GM18507 (cell line): ENCODE data around the gene TTF1.
"Not testable (repeated sequence)": the region's sequence is repeated elsewhere in the genome, so short reads cannot be mapped to it uniquely, and the experiment has no call there.

Experiments
- DNase-seq: peaks from one replicate; pipeline ENCODE4 v3.0.0; 2011; ENCODE audit warnings: low read depth; ENCODE audit not compliant: insufficient read length; ENCODE audit errors: extremely low spot score
- FAIRE-seq: peaks from 2 replicates; lab custom pipeline; 2011; peaks lifted over from hg19 to GRCh38; lab: Jason Lieb, UNC

The TTF1 gene

DNA sequence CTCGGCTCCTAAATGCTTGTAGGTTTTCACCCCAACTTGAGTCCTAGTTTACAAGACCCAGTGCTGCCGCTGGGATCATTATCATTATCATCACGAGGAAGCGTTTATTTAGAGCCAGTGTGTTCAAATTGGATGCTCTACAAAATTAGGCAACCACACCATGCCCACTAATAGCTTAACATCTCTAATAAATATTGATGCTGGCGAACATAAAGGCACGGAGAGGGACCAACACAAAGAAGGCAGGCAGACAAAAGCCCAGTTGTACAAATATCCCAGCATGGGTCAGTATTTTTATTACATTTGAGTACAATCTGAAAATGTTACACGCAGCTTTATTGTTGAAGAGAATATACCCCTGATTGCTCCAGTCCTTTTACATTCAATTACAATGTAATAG lies 8.1 kb upstream of the TTF1 start:
- FAIRE-seq = no peak
- DNase-seq = no peak

DNA sequence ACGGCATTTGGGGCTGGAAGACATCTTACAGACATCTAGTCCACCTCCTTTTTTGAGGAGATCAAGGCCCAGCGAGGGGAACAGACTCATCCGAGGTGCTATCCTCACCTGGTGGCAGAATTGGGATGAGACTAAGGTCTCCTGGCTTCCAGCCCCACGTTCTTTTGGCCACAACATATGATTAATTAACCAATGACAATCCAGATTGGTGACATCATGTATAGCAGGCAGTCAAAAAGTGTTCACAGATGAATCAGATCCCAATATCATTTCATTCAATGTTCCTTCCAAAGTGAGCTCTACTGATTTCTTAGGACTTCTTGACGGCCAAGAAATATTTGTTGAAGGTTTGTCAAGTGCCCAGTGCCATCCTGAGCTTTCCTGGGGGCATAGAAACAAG lies 7.3 kb upstream of the TTF1 start:
- no peak for FAIRE-seq
- DNase-seq = no peak

- FAIRE-seq (no peak), DNase-seq (no peak)
Measured at GRCh38 chr9:132412089-132412488, 5.4 kb upstream of the TTF1 start.

DNA sequence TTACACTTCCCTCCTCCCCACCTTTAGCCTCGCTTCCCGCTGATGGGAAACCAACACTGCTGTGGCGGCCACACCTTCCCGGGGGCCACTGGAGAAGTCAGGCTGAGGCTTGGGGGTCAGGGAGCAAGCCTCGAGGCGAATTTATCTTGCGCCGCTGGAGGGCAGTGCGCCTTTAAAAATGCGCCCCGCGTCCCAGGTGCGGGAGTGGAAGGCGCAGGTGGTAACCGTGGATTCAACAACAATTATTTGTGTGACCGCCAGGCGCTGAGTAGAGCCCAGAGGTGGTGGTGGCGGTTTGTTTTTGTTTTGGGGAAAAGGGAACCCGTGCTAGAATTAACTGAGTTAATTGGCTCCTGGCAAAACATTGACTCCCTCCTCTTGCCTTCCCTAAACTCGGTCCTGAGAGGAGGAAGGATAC lies 4.5 kb upstream of the TTF1 start:
- DNase-seq (peak; percentile 51), FAIRE-seq (peak; percentile 66)

DNA sequence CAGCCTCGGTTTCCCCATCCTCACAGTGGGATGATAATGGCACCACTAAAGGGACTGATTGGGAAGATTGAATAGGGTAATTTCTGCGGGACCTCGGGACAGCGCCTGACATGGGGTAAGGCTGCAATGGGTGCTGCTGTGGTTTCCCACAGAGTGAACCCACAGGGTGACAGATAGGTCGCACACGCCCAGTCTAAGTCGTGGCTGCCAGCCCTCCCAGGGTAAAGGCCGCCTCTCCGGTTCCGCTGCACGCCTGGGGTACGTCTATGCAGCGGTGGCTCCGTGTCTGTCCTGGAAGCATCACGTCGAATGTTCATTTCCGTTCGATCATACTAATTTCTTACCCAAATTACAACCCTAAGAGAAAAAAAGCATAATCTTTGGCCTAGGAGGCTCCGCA lies 4.0 kb upstream of the TTF1 start:
- DNase-seq (no peak), FAIRE-seq (no peak)

GRCh38 chr9:132409828-132410528 lies 3.3 kb upstream of the TTF1 start, which contains the start of gene CFAP77:
CFAP77 (plus strand) TSS chr9:132410211; CDS start chr9:132410272, 61 bp downstream.
- no peak for FAIRE-seq
- DNase-seq = no peak

- FAIRE-seq (no peak), DNase-seq (no peak)
Measured at GRCh38 chr9:132408521-132408920, 1.9 kb upstream of the TTF1 start.

DNA sequence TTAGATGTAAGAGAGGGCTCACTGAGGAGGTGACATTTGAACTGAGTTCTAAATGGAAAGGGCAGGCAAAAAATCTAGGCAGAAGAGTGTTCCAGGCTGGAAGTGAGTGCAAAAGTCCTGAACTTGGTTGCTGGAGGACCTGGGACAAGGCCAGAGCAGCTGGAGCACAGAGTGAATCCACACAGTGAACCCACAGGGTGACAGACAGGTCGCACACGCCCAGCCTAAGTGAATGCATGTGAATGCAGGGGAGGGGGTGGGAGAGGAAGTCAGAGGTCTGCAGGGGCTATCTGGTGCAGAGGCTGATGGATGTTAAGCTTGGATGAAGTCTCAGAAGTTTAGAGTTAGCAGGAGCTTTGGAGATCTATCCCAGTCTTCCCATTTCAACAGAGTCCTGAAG lies 556 bp upstream of the TTF1 start:
- DNase-seq (no peak), FAIRE-seq (no peak)

DNA sequence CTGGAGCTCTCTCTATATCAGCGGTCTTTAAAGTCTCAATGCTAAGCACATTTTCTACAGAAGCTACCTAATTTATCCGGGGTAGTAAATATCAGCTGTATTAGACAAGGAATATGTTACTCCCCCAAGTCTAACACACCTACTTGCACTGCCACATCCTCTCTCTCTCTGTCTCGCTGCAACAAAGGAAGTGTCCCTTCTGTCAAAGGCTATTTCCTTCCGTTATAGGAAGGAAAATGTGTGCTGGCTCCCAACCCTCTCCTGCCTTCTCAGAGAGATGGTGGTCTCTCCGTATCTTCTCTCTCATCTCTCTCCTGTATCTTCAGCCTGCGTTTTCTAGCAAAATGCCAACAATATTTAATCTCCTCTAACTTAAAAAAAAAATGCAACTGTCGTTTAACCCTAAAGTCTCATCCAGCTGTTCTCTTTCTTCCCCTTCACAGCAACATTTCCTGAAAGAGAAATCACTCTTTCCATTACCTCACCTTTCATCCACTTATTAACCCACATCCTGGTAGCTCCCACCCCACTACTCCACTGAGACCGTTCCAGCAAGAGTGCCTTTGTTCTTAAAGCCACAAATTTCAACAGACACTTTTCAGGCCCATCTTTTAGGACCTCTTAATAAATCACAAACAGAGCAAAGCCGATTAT lies 2.3 kb downstream of the TTF1 start:
- FAIRE-seq = peak; percentile 66
- DNase-seq = no peak

DNA sequence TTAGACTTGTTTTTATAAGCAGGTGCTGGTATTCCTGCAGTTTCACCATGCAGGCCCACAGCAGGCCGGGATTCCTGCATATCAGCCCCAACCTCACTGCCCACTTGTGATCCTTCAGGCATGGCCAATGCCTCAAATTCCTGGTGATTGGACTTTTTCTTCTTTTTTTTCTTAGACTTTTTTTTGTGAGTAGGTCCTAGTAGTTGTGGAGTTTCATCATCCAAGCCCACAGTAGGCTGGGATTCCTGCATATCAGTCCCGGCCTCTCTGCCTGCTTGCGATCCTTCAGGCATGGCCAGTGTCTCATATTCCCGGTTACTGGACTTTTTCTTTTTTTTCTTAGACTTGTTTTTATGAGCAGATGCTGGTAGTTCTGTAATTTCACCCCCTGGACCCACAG lies 4.8 kb downstream of the TTF1 start:
- FAIRE-seq (no peak), DNase-seq (no peak)

- no peak for DNase-seq
- FAIRE-seq = no peak
Measured at GRCh38 chr9:132395560-132395959, 11.1 kb downstream of the TTF1 start.

- no peak for FAIRE-seq
- DNase-seq = no peak
Measured at GRCh38 chr9:132391449-132391848, 15.2 kb downstream of the TTF1 start.

DNA sequence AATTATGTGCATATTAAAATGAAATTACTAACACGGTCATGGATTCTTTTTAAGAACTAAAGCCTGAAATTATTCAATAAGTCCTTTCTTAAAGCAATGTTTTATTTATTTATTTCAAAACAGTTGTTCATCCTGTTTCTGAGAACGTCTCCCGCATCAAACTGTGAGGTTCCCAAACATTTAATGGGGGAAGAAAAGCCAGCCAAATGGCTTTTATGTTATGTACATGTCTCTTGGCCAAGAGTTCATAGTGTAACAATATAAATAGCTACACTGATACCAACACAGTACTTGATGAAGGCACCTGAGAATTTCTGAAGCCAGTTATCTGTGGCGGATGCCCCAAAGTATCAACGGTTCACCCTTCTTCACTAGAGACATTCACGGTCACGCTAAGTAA lies 15.7 kb downstream of the TTF1 start:
- DNase-seq = no peak

GRCh38 chr9:132387133-132387532 lies 19.5 kb downstream of the TTF1 start:
- no peak for DNase-seq
- FAIRE-seq = no peak

More for the DNA sequence above, 15.7 kb downstream of the TTF1 start:
- no peak for FAIRE-seq

DNA sequence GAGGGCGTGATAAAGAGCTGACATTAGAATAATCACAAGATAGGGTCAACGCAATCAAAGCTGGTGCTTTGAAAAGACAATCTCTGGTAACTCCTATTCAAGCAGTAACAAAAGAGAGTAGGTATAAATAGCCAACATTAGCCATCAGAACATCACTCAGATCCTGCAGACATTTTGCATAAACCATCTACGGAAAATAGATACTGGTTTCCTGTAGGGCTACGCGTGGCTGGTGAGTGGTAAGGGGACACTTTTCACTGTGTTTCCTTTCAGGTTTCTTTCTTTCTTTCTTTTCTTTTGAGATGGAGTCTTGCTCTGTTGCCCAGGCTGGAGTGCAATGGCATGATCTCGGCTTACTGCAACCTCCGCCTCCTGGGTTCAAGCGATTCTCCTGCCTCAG lies 22.3 kb downstream of the TTF1 start:
- no peak for DNase-seq
- peak; percentile 91 for FAIRE-seq

DNA sequence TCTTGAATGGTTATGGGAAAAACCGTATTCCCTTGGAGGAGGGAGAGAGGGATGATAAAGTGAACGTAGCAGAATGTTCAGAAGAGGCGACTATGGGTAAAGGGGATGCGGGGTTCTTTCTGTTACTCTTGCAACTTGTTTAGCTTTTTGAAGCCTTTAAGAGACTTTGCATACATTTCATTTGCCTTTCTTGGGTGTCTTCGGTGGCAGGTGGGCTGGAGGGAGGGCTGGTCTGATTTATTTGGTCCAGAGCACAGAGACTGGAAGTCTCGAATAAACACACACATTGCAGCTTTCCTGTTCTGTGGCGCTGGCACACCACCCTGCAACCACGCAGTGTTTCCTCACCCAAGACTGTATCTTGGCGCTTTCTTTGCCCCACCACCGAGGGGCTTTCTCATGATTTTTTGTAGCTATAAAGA lies 23.2 kb downstream of the TTF1 start:
- peak; percentile 75 for FAIRE-seq
- DNase-seq = no peak

- peak; percentile 42 for DNase-seq
- FAIRE-seq = peak; percentile 91
Measured at GRCh38 chr9:132381966-132382541, 24.6 kb downstream of the TTF1 start.

- FAIRE-seq, DNase-seq: not testable (repeated sequence)
Measured at GRCh38 chr9:132378416-132378815, 28.2 kb downstream of the TTF1 start.

GRCh38 chr9:132377769-132378168 lies 28.9 kb downstream of the TTF1 start:
- FAIRE-seq, DNase-seq: not testable (repeated sequence)

- DNase-seq (no peak), FAIRE-seq (no peak)
Measured at GRCh38 chr9:132372177-132373095, 34.2 kb downstream of the TTF1 start.
